Keratinocyte (primary cell): Measurements from ENCODE around the gene BRF1.

ENCODE experiments used
- CTCF ChIP-seq, 3 experiments: IDR thresholded peaks in 1 of 3; conservative IDR thresholded peaks in 1 of 3; optimal IDR thresholded peaks in 1 of 3; 2 replicates in 2 of 3; 3 replicates in 1 of 3; pipeline versions ENCODE3 to v1.5.1; 2011; ENCODE audit warnings: low read length in 3 of 3, mild to moderate bottlenecking in 3 of 3, moderate library complexity in 2 of 3, control low read depth in 1 of 3, inconsistent platforms in 1 of 3; ENCODE audit not compliant: insufficient read depth in 2 of 3; ENCODE audit errors: extremely low read depth in 1 of 3
- EZH2 ChIP-seq: IDR thresholded peaks from one replicate; pipeline ENCODE4 v1.6.1; 2012; ENCODE audit warnings: inconsistent platforms, mild to moderate bottlenecking, low read length, moderate library complexity

- no peak for TF ChIP-seq CTCF (optimal IDR thresholded peaks at IDR 0.05 in 1 of 3, IDR thresholded peaks at IDR 0.05 in 1 of 3, conservative IDR thresholded peaks at IDR 0.05 in 1 of 3; ENCODE audit: extremely low read depth in 1 of 3, insufficient read depth in 2 of 3, low read length in 3 of 3)
- TF ChIP-seq EZH2, result no peak
These were observed 46.8 kb upstream of the BRF1 start for GRCh38 chr14:105347587-105347968.
